DLD1 (cell line): ENCODE results near the gene PSMB7.

ENCODE experiments used
- in situ Hi-C: cut with HindIII; loops from 2 replicates; pipeline ENCODE4 v1.10.0; 2017; ENCODE audit warnings: low sequenced_read_pairs

PSMB7 gene

GRCh38 chr9:124415102-124415851 is at the start of gene PSMB7:
TSS of gene PSMB7 (minus strand) at chr9:124415442. CDS start at chr9:124415425, 17 bp downstream.
- in situ Hi-C loops, result no loop called here

GRCh38 chr9:124462739-124463138 is 47.5 kb upstream of the PSMB7 start:
- in situ Hi-C loops, result no loop called here

GRCh38 chr9:124458441-124458840 is 43.2 kb upstream of the PSMB7 start:
- in situ Hi-C loops, result no loop called here

- in situ Hi-C loops, result no loop called here
Measured at GRCh38 chr9:124457887-124458431, 42.7 kb upstream of the PSMB7 start.

- in situ Hi-C loops, result no loop called here
Measured at GRCh38 chr9:124457079-124457886, 42.0 kb upstream of the PSMB7 start.

GRCh38 chr9:124456341-124457078 is 41.3 kb upstream of the PSMB7 start:
- in situ Hi-C loops, result no loop called here

GRCh38 chr9:124455820-124456219 is 40.6 kb upstream of the PSMB7 start:
- in situ Hi-C loops, result no loop called here

- in situ Hi-C loops, result no loop called here
Measured at GRCh38 chr9:124454791-124455443, 39.7 kb upstream of the PSMB7 start.

GRCh38 chr9:124454296-124454695 is 39.1 kb upstream of the PSMB7 start:
- in situ Hi-C loops, result no loop called here

- in situ Hi-C loops, result no loop called here
Measured at GRCh38 chr9:124453586-124454191, 38.4 kb upstream of the PSMB7 start.

- in situ Hi-C loops, result no loop called here
Measured at GRCh38 chr9:124452841-124453585, 37.8 kb upstream of the PSMB7 start.

- in situ Hi-C loops, result no loop called here
Measured at GRCh38 chr9:124452326-124452725, 37.1 kb upstream of the PSMB7 start.

GRCh38 chr9:124450931-124451661 is 35.9 kb upstream of the PSMB7 start:
- in situ Hi-C loops, result no loop called here

GRCh38 chr9:124450241-124450924 is 35.1 kb upstream of the PSMB7 start, which contains the start of gene ADGRD2:
TSS of gene ADGRD2 (plus strand) at chr9:124450451. CDS start at chr9:124451667, 1,216 bp downstream.
- in situ Hi-C loops, result no loop called here

GRCh38 chr9:124449381-124450151 is 34.3 kb upstream of the PSMB7 start:
- in situ Hi-C loops, result no loop called here

- in situ Hi-C loops, result no loop called here
Measured at GRCh38 chr9:124448019-124448418, 32.8 kb upstream of the PSMB7 start.

- in situ Hi-C loops, result no loop called here
Measured at GRCh38 chr9:124447297-124447661, 32.0 kb upstream of the PSMB7 start.
